ENCODE results near the gene GLTP.

GLTP gene

GRCh38 chr12:109813810-109814416, 66.4 kb downstream of the GLTP start:
- TF ChIP-seq, protein P1, sequence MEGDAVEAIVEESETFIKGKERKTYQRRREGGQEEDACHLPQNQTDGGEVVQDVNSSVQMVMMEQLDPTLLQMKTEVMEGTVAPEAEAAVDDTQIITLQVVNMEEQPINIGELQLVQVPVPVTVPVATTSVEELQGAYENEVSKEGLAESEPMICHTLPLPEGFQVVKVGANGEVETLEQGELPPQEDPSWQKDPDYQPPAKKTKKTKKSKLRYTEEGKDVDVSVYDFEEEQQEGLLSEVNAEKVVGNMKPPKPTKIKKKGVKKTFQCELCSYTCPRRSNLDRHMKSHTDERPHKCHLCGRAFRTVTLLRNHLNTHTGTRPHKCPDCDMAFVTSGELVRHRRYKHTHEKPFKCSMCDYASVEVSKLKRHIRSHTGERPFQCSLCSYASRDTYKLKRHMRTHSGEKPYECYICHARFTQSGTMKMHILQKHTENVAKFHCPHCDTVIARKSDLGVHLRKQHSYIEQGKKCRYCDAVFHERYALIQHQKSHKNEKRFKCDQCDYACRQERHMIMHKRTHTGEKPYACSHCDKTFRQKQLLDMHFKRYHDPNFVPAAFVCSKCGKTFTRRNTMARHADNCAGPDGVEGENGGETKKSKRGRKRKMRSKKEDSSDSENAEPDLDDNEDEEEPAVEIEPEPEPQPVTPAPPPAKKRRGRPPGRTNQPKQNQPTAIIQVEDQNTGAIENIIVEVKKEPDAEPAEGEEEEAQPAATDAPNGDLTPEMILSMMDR (IDR thresholded peaks at IDR 0.05): no peak
- Histone ChIP-seq H3K9me3 (no peaks in the 10 kb centered on the region), H3K27me3 (peaks cover 0 to 53% of the 10 kb centered on the region in 2 donors), H3K27ac (no peak overlapping the region), H3K4me1 (no peaks in the 10 kb centered on the region), H3K4me3 (no peak overlapping the region), H3K36me3 (no peaks in the 10 kb centered on the region)
- intact Hi-C loops (cut with DNase I; ENCODE audit: low total_unique reads): no loop called here
- no peak for DNase-seq

GRCh38 chr12:109811624-109811995, 68.7 kb downstream of the GLTP start:
- no peak for DNase-seq
- H3K27me3 ChIP-seq: peaks cover 0 to 33% of the 10 kb centered on the region in 2 donors
- H3K27ac ChIP-seq: no peak overlapping the region
- TF ChIP-seq, protein P1 (IDR thresholded peaks at IDR 0.05): no peak
- H3K36me3 ChIP-seq: no peaks in the 10 kb centered on the region
- no peaks in the 10 kb centered on the region for H3K4me1 ChIP-seq
- H3K9me3 ChIP-seq: no peaks in the 10 kb centered on the region
- intact Hi-C loops (cut with DNase I; ENCODE audit: low total_unique reads): loop anchor here (2.0 kb wide), 1 partner anchor 63 kb away; no protein-coding TSS in a partner anchor
- no peak overlapping the region for H3K4me3 ChIP-seq

- Histone ChIP-seq H3K4me3 (no peak overlapping the region), H3K27me3 (peaks cover 0 to 28% of the 10 kb centered on the region in 2 donors), H3K9me3 (no peaks in the 10 kb centered on the region), H3K27ac (no peak overlapping the region), H3K36me3 (no peaks in the 10 kb centered on the region), H3K4me1 (no peaks in the 10 kb centered on the region)
- DNase-seq: no peak
- TF ChIP-seq, protein P1 (IDR thresholded peaks at IDR 0.05): no peak
- intact Hi-C loops (cut with DNase I; ENCODE audit: low total_unique reads): loop anchor here (2.0 kb wide), 1 partner anchor 64 kb away; no protein-coding TSS in a partner anchor
These were observed 69.3 kb downstream of the GLTP start for GRCh38 chr12:109810954-109811623.

DNA sequence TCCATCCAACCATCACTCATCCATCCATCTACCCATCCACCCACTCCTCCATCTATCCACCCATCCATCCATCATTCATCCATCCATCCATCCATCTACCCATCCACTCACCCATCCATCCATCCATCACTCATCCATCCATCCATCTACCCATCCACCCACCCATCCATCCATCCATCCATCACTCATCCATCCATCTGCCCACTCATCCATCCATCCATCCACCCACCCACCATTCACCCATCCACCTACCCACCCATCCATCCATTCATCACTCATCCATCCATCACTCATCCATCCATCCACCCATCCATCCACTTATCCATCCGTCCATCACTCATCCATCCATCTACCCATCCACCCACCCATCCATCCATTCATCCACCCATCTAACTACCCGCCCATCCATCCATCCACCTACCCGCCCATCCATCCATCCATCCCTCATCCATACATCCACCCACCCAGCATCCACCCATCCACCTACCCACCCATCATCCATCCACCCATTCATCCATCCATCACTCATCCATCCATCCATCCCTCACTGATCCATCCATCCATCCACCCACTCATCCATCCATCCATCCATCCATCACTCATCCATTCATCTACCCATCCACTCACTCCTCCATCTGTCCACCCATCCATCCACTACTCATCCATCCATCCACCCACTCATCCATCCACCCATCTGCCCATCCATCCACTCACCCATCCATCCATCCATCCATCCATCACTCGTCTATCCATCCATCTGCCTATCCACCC, 71.3 kb downstream of the GLTP start:
- DNase-seq: no peak
- no peaks in the 10 kb centered on the region for H3K36me3 ChIP-seq
- H3K9me3 ChIP-seq: no peaks in the 10 kb centered on the region
- H3K4me3 ChIP-seq: no peak overlapping the region
- H3K27ac ChIP-seq: no peak overlapping the region
- H3K4me1 ChIP-seq: no peaks in the 10 kb centered on the region
- TF ChIP-seq, protein P1 (IDR thresholded peaks at IDR 0.05): no peak
- H3K27me3 ChIP-seq: peaks cover 0 to 10% of the 10 kb centered on the region in 2 donors
- intact Hi-C loops (cut with DNase I; ENCODE audit: low total_unique reads): no loop called here

GRCh38 chr12:109807954-109808643, 72.2 kb downstream of the GLTP start:
- no peaks in the 10 kb centered on the region for H3K36me3 ChIP-seq
- no peaks in the 10 kb centered on the region for H3K9me3 ChIP-seq
- H3K4me1 ChIP-seq: no peaks in the 10 kb centered on the region
- no peak overlapping the region for H3K27ac ChIP-seq
- peaks cover 0 to 7% of the 10 kb centered on the region in 2 donors for H3K27me3 ChIP-seq
- DNase-seq: no peak
- TF ChIP-seq, protein P1 (IDR thresholded peaks at IDR 0.05): no peak
- no peak overlapping the region for H3K4me3 ChIP-seq
- intact Hi-C loops (cut with DNase I; ENCODE audit: low total_unique reads): no loop called here
